ENCODE measurements around the gene WNT8A. TPM values are rescaled to one million over a fixed set of nuclear protein-coding genes. Genes with fewer than 3 reads are reported as not detected.

WNT8A gene
- total and polyA plus RNA-seq, 2 of the 4 experiments (the other 2 are of a cell fraction) = not detected

GRCh38 chr5:138068742-138069600 lies 14.9 kb upstream of the WNT8A start:
- H2BK120ac ChIP-seq (ENCODE audit: low read depth, low read length) = no peak overlapping the region
- H3K56ac ChIP-seq (ENCODE audit: extremely low read depth, insufficient read depth, low read length) = no peak overlapping the region
- H2AK9ac ChIP-seq (replicated peaks; ENCODE audit: low read depth, low read length, poor library complexity) = no peak overlapping the region
- H4K8ac ChIP-seq (ENCODE audit: low read depth in 2 of 2, low read length in 2 of 2) = no peak overlapping the region
- H4K5ac ChIP-seq (ENCODE audit: low read depth, low read length) = no peak overlapping the region
- no peak overlapping the region for H3K9ac ChIP-seq (ENCODE audit: low read depth, low read length)
- ATAC-seq (ENCODE audit: low read depth) (peak; percentile 95), DNase-seq (peak; percentile 71)
- BruUV-seq (replicated peaks) = no TSS peak
- H3K79me1 ChIP-seq (ENCODE audit: low read depth in 1 of 2, low read length in 2 of 2) = no peaks in the 10 kb centered on the region
- H3K4ac ChIP-seq (ENCODE audit: low read depth, low read length) = no peak overlapping the region
- H2BK20ac ChIP-seq (ENCODE audit: low read depth, low read length) = no peak overlapping the region
- dilution Hi-C loops (cut with HindIII; ENCODE audit: low sequenced_read_pairs, unreplicated experiment) (no loop called here), in situ Hi-C loops (cut with MboI; ENCODE audit: low sequenced_read_pairs) (loop anchor here (25.0 kb wide), 1 partner anchor 432 kb away; no protein-coding TSS in a partner anchor), intact Hi-C loops (cut with micrococcal nuclease) (loop anchor here (1.0 kb wide), 2 partner anchors 33 to 290 kb away; no protein-coding TSS in a partner anchor)
- H2AFZ ChIP-seq (replicated peaks; ENCODE audit: low read length, poor library complexity) = no peak overlapping the region
- no peaks in the 10 kb centered on the region for H3K4me1 ChIP-seq (ENCODE audit: control insufficient read depth, insufficient read depth, low read length)
- POLR2A ChIA-PET (ENCODE audit: unreplicated experiment) = no interaction called here
- CTCF ChIA-PET = interaction anchor here (0.6 to 1.8 kb wide), 8 partner anchors 13 to 290 kb away, joined by 3 to 6 read pairs (median 4); no protein-coding TSS in a partner anchor
- WGBS, 2 experiments (ENCODE audit: extremely low coverage in 2 of 2, insufficient read length in 1 of 2) = no CpG with 5 or more reads among the region's 6 CpGs
- no peak overlapping the region for H3K18ac ChIP-seq (ENCODE audit: low read depth, low read length)
- H4K91ac ChIP-seq (ENCODE audit: insufficient read depth, low read depth, low read length) = no peak overlapping the region
- H3K14ac ChIP-seq (replicated peaks; ENCODE audit: low read depth, low read length) = no peak overlapping the region
- no peak overlapping the region for H3K4me3 ChIP-seq (ENCODE audit: insufficient read depth, low read depth, low read length)
- H4K20me1 ChIP-seq (ENCODE audit: insufficient read depth, low read length) = no peaks in the 10 kb centered on the region
- H2AK5ac ChIP-seq (ENCODE audit: low read depth, low read length) = no peak overlapping the region
- no peak overlapping the region for H2BK5ac ChIP-seq (ENCODE audit: low read depth, low read length, poor library complexity, severe bottlenecking)
- H3K9me3 ChIP-seq (ENCODE audit: control insufficient read depth, insufficient read depth, low read length) = no peaks in the 10 kb centered on the region
- H3K27ac ChIP-seq (ENCODE audit: insufficient read depth, low read length) = no peak overlapping the region
- TF ChIP-seq CTCF (conservative IDR thresholded peaks at IDR 0.05; ENCODE audit: low read depth, low read length) = peak; percentile 81
- TF ChIP-seq POLR2A (IDR thresholded peaks at IDR 0.05; ENCODE audit: low read depth, low read length) = no peak
- peak; percentile 89 for TF ChIP-seq SMC3 (IDR thresholded peaks at IDR 0.05; ENCODE audit: low read depth, low read length)
- no peak for TF ChIP-seq USF2 (IDR thresholded peaks at IDR 0.05; ENCODE audit: low read depth, low read length)
- peak; percentile 62 for TF ChIP-seq RAD21 (IDR thresholded peaks at IDR 0.05; ENCODE audit: low read length)
- no peaks in the 10 kb centered on the region for H3K36me3 ChIP-seq (ENCODE audit: control insufficient read depth, insufficient read depth, low read length)
- no peaks in the 10 kb centered on the region for H3K9me1 ChIP-seq (ENCODE audit: insufficient read depth, low read length)
- H3K23ac ChIP-seq (ENCODE audit: low read depth, low read length) = no peak overlapping the region
- no peak overlapping the region for H2BK15ac ChIP-seq (ENCODE audit: low read depth, low read length)
- H3K4me2 ChIP-seq (ENCODE audit: low read depth, low read length) = no peak overlapping the region
- peaks cover 3% of the 10 kb centered on the region for H3K27me3 ChIP-seq (ENCODE audit: control insufficient read depth, insufficient read depth, low read length)
